Limb (tissue), 2 donors: ENCODE measurements around the gene LILRA2.
"Not testable (repeated sequence)": the region's sequence is repeated elsewhere in the genome, so short reads cannot be mapped to it uniquely, and the experiment has no call there.

Experiments
- DNase-seq, 2 donors: peaks; one replicate each; pipeline ENCODE4 v3.0.0-alpha.2; 2016; ENCODE audit errors: extremely low spot score in 2 of 2

Gene LILRA2

DNA sequence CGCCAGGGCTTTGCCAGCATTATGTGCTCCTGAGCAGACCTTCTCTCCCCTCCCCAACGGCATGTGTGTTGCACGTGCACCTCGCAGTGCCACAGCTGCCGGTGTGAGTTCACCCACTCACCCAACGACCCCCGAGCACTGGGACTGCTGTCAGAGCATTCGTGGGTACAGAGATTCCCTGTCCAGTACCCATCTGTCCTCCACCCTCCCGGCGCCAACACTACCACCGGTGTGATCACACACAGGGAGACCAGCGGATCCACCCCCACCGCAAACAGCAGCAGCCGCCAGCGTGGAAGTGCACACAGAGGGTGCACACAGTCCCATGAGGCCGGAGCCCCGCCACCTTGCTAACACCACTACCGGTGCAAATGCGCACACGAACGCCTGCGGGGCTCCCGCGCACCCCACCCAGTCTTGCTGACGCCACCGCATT lies 35.8 kb downstream of the LILRA2 start:
- no peak for DNase-seq

DNA sequence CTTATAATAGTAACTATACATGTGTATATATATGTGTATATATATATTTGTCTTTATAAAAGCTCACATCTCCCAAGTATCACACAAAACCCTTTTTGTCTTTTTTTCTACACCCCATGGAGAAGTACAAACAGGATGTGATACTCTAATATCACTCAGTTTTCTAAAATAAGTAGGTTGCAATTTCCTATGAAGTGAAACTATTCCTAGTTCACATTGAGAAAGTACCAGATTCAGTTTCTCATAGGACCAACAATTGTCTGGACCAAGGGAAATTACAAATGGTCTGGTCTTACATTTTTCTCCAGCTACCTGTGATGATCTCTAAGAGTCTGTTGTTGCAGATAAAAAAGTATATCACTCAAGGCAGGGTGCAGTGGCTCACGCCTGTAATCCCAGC lies 38.8 kb downstream of the LILRA2 start:
- no peak for DNase-seq

- no peak for DNase-seq
These were observed 41.1 kb downstream of the LILRA2 start for GRCh38 chr19:54614726-54615125.

GRCh38 chr19:54616057-54616456 lies 42.5 kb downstream of the LILRA2 start:
- no peak for DNase-seq

DNA sequence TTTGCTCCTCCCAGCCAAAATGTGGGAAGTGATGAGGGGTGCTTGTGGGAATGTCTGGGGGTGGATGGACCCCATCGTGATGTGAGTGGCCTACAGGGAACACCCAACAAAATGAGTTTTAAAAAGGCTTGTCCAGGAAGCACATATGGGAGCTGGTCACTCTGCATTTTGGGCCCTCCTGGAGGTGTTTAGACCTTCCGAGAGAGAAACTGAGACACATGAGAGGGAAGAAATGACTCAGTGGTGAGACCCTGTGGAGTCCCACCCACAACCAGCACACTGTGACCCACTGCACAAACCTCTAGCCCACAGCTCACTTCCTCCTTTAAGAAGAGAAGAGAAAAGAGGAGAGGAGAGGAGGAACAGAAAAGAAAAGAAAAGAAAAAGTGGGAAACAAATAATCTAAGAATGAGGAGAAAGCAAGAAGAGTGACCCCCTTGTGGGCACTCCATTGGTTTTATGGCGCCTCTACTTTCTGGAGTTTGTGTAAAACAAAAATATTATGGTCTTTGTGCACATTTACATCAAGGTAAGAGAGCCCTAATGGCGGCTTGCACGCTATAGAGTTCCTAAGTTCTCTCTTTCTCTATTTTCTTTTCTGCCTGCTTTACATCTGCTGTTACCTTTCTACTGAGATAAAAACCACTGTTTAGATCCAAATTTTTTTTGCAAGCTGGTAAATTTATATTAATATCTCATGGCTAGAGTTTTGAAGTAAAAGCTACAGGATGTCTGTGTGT lies 43.4 kb downstream of the LILRA2 start:
- no peak for DNase-seq

- no peak for DNase-seq
These were observed 46.9 kb downstream of the LILRA2 start for GRCh38 chr19:54620464-54620863.

- DNase-seq = no peak
These were observed 48.8 kb downstream of the LILRA2 start for GRCh38 chr19:54622431-54622830.

DNA sequence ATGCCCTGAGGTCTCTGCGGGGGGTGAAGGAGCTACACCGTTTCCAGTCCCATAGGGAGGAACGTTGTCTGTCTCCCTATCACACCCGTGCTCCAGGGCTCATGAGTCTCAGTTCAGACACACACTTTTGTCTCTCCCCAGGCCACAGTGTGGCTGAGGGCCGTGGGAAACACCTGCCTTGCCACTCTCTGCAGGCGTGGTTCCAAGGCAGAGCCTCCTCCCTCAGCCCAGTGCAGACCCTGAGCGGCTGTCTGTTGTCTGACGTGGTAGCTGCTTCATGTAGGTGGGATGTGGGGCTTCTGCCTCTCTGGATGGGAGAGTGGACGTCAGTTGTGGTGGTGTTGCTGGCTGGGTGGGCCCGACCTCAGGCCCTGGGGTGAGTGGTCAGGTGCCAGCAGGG lies 50.6 kb downstream of the LILRA2 start:
- DNase-seq = not testable (repeated sequence)

- DNase-seq = not testable (repeated sequence)
These were observed 51.5 kb downstream of the LILRA2 start for GRCh38 chr19:54624934-54625730.

DNA sequence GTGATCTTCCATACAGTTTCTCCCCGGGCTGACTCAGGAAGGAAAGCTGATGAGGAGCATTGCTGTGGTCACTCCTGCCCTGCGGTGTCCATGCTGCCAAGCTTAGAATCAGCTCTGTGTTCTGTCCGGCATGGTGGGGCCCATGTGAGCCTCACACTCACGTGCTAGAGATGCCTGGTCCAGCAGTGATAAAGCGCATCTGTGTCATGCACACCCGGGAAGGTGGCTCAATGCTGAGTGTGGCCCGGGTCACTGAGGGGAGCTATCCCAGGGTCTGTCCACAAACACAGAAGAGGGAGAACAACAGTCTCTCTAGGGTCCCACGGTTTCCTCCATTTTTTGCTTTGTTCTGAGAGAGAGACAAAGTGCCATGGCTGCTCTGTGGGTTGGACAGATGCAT lies 53.2 kb downstream of the LILRA2 start:
- no peak for DNase-seq

GRCh38 chr19:54627912-54628311 lies 54.3 kb downstream of the LILRA2 start:
- not testable (repeated sequence) for DNase-seq

- not testable (repeated sequence) for DNase-seq
These were observed 56.7 kb downstream of the LILRA2 start, which contains the start of gene LILRB1 for GRCh38 chr19:54630262-54630661. TSS of gene LILRB1 (plus strand) at chr19:54630484. CDS start at chr19:54631074, 590 bp downstream.

- DNase-seq = no peak
These were observed 57.2 kb downstream of the LILRA2 start for GRCh38 chr19:54630782-54631181.

DNA sequence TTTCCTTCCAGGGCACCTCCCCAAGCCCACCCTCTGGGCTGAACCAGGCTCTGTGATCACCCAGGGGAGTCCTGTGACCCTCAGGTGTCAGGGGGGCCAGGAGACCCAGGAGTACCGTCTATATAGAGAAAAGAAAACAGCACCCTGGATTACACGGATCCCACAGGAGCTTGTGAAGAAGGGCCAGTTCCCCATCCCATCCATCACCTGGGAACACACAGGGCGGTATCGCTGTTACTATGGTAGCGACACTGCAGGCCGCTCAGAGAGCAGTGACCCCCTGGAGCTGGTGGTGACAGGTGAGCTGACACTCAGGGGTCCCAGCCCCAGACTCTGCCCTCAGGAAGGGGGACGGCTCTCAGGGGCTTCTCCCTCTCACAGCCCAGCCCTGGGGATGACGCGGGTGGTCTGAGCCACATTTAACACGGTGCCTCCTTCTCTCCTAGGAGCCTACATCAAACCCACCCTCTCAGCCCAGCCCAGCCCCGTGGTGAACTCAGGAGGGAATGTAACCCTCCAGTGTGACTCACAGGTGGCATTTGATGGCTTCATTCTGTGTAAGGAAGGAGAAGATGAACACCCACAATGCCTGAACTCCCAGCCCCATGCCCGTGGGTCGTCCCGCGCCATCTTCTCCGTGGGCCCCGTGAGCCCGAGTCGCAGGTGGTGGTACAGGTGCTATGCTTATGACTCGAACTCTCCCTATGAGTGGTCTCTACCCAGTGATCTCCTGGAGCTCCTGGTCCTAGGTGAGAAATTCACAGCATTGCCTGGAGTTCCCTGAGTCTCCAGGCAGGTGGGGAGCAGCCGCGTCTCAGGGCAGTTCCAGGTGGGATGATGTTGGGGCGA lies 58.1 kb downstream of the LILRA2 start:
- not testable (repeated sequence) for DNase-seq

GRCh38 chr19:54632517-54632916 lies 58.9 kb downstream of the LILRA2 start:
- not testable (repeated sequence) for DNase-seq

- no peak for DNase-seq
These were observed 59.8 kb downstream of the LILRA2 start for GRCh38 chr19:54633401-54633800.

DNA sequence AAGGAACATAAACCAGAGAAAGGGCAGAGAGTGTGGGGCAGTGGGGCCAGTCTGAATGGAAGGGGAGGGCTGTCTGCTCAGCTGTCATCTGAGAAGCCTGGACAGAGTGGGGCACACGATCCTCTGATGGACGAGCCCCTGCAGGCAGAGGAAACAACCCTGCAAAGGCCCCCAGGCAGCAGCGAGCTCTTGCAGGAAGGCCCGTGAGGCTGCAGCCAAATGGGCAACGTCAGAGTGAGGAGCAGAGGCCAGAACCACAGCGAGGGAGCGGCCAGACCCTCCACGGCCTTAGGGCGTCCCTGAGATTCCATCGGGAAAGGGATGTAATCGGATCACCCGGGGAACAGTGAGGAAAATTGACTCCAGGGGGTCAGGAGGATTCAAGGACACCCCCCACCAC lies 62.5 kb downstream of the LILRA2 start:
- DNase-seq = not testable (repeated sequence)

GRCh38 chr19:54638683-54639082 lies 65.1 kb downstream of the LILRA2 start:
- DNase-seq = no peak
